AG20443 (cell line): ENCODE results near the gene PPIL6.
A peak's percentile ranks its signal among the peaks of the same experiment; 100 is the strongest.

Experiments used
- DNase-seq: peaks from one replicate; pipeline ENCODE4 v3.0.0; 2012; ENCODE audit warnings: low spot score, mixed read lengths

The PPIL6 gene

GRCh38 chr6:109362102-109362884, 78.1 kb downstream of the PPIL6 start:
- DNase-seq: no peak

- no peak for DNase-seq
These were observed 79.6 kb downstream of the PPIL6 start for GRCh38 chr6:109360791-109361190.

GRCh38 chr6:109360281-109360680, 80.1 kb downstream of the PPIL6 start:
- no peak for DNase-seq

GRCh38 chr6:109359248-109359647, 81.2 kb downstream of the PPIL6 start:
- DNase-seq: no peak

GRCh38 chr6:109358204-109358603, 82.2 kb downstream of the PPIL6 start:
- no peak for DNase-seq

GRCh38 chr6:109356237-109356636, 84.2 kb downstream of the PPIL6 start:
- no peak for DNase-seq

- DNase-seq: peak; percentile 57
These were observed 88.9 kb downstream of the PPIL6 start for GRCh38 chr6:109351231-109352130.

GRCh38 chr6:109349419-109349987, 90.9 kb downstream of the PPIL6 start:
- peak; percentile 80 for DNase-seq

- DNase-seq: no peak
These were observed 92.2 kb downstream of the PPIL6 start for GRCh38 chr6:109348226-109348625.

GRCh38 chr6:109347779-109348178, 92.6 kb downstream of the PPIL6 start:
- DNase-seq: no peak

- no peak for DNase-seq
These were observed 94.4 kb downstream of the PPIL6 start for GRCh38 chr6:109345986-109346385.

- DNase-seq: no peak
These were observed 96.2 kb downstream of the PPIL6 start for GRCh38 chr6:109344226-109344625.

GRCh38 chr6:109343518-109343917, 96.9 kb downstream of the PPIL6 start:
- DNase-seq: no peak

GRCh38 chr6:109342911-109343310, 97.5 kb downstream of the PPIL6 start:
- no peak for DNase-seq

- DNase-seq: peak; percentile 49
These were observed 97.9 kb downstream of the PPIL6 start for GRCh38 chr6:109342506-109342905.

GRCh38 chr6:109340811-109341210, 99.6 kb downstream of the PPIL6 start:
- DNase-seq: peak; percentile 50
